ENCODE data around the gene E4F1. TPM values are rescaled to one million over a fixed set of nuclear protein-coding genes. Genes with fewer than 3 reads are reported as not detected.
A peak's percentile ranks its signal among the peaks of the same experiment; 100 is the strongest.

Gene E4F1
- total and polyA plus RNA-seq, 2 experiments from 2014 or later, result 15.5 to 19.7 TPM

DNA sequence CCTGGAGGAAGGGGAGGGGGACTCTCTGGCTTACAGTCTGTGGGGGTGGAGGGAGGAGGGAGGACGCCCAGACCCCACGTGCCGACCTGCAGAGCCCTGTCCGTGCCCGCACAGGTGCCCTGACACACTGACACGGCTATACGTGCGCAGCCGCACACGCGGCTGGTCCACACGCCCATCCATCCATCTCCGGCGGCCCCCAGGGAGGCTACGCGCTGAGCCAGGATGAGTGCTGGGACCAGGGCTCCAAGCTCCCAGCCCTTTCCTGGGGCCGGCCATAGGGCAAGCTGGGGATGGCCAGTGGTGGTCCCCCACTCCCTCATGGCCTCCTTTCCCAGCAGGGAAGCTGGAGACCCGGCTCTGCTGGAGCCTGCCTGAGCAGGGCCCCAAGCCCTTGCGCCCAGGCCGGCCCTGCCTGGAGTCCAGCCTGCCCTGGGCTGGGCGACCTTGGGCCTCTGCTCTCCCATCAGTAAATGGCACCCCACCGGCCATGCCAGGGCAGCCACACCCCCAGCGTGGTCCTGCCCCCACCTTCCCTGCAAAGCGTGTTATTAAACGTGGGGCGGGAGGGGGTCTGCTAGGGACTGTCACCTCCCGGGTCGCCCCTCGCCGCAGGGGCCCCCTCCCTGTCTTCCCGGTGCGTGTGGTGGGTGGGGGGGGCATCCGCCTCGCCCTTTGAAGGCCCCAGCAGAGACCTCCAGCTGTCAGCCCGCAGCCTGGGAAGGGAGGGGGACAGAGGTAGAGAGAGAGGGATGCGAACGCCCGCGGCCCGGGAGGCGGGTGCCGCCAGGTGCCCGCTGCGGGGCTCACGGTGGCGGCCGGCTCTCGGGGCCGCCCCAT is 27.8 kb upstream of the E4F1 start:
- no peak overlapping the region for H2AFZ ChIP-seq

GRCh38 chr16:2196162-2196980 is 27.0 kb upstream of the E4F1 start, which contains the start of gene CASKIN1:
TSS of gene CASKIN1 (minus strand) at chr16:2196605. CDS start at chr16:2196432, 173 bp downstream.
- Histone ChIP-seq H3K27ac (no peak within 1 kb of the TSS), H3K4me2 (peak within 1 kb of the TSS; percentile 92), H4K20me1 (ENCODE audit: insufficient read depth, poor library complexity, severe bottlenecking) (no peaks in the 10 kb centered on the region), H3K27me3 (peaks cover 23% of the 10 kb centered on the region), H3K4me3 (peak within 1 kb of the TSS; percentile 36), H3K36me3 (replicated peaks; ENCODE audit: insufficient read depth, low read depth) (no peaks in the 10 kb centered on the region), H3K79me2 (no peaks in the 10 kb centered on the region), H3K9me2 (replicated peaks; ENCODE audit: insufficient read depth) (no peaks in the 10 kb centered on the region), H3K4me1 (ENCODE audit: insufficient read depth) (peaks cover 10% of the 10 kb centered on the region), H2AFZ (no peak within 1 kb of the TSS), H3K9me3 (ENCODE audit: low read depth) (no peaks in the 10 kb centered on the region)
- peak; percentile 69 for DNase-seq (ENCODE audit: low spot score)
- TF ChIP-seq EZH2 (IDR thresholded peaks at IDR 0.05; ENCODE audit: borderline replicate concordance) (no peak), CTCF (IDR thresholded peaks at IDR 0.05; ENCODE audit: poor library complexity) (no peak), EZH2phosphoT487 (IDR thresholded peaks at IDR 0.05; ENCODE audit: low read depth, severe bottlenecking, unreplicated experiment) (no peak)
- 5% methylated on average over 4 of the region's 129 CpGs for WGBS (ENCODE audit: low lambda C conversion rate, missing lambda C conversion rate)

More for the DNA sequence above, 27.8 kb upstream of the E4F1 start:
- H3K4me1 ChIP-seq (ENCODE audit: insufficient read depth), result peaks cover 10% of the 10 kb centered on the region
- no peak overlapping the region for H3K27ac ChIP-seq
- TF ChIP-seq EZH2phosphoT487 (IDR thresholded peaks at IDR 0.05; ENCODE audit: low read depth, severe bottlenecking, unreplicated experiment) (no peak), CTCF (IDR thresholded peaks at IDR 0.05; ENCODE audit: poor library complexity) (no peak), EZH2 (IDR thresholded peaks at IDR 0.05; ENCODE audit: borderline replicate concordance) (no peak)
- no peaks in the 10 kb centered on the region for H3K9me2 ChIP-seq (replicated peaks; ENCODE audit: insufficient read depth)
- H3K79me2 ChIP-seq, result no peaks in the 10 kb centered on the region
- peak overlapping the region; percentile 92 for H3K4me2 ChIP-seq
- DNase-seq (ENCODE audit: low spot score), result no peak
- WGBS (ENCODE audit: low lambda C conversion rate, missing lambda C conversion rate), result 14% methylated on average over 31 of the region's 49 CpGs
- H3K4me3 ChIP-seq, result peak overlapping the region; percentile 36
- no peaks in the 10 kb centered on the region for H4K20me1 ChIP-seq (ENCODE audit: insufficient read depth, poor library complexity, severe bottlenecking)
- H3K27me3 ChIP-seq, result peaks cover 23% of the 10 kb centered on the region
- no peaks in the 10 kb centered on the region for H3K9me3 ChIP-seq (ENCODE audit: low read depth)
- no peaks in the 10 kb centered on the region for H3K36me3 ChIP-seq (replicated peaks; ENCODE audit: insufficient read depth, low read depth)

DNA sequence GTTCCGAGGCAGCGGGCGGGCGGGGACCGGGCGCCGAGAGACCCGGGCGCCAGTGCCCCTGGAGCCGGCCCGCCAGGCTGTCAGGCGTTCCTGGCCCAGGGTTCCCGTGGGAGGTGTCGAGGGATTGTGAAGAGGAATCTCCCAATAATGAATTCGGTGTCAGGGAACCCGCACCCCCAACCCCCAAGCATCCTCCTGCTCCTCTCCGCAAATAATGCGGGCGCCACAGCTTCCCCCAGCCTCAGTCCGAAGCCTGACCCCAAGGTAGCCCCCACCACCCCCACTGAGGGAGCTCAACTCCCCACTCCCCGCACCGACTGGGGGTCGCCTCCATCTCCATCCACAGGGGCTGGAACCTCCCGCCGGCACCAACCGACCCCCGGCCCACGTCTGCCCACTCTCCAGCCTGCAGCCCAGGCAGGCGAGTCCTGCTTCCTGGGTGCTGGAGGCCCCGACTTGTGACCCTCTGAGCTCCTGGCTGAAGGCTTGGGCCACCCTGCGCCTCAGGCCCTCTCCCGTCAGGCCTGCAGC is 26.3 kb upstream of the E4F1 start:
- WGBS (ENCODE audit: low lambda C conversion rate, missing lambda C conversion rate), result 74% methylated on average over 12 of the region's 32 CpGs
- Histone ChIP-seq H3K4me3 (no peak overlapping the region), H3K9me3 (ENCODE audit: low read depth) (no peaks in the 10 kb centered on the region), H3K27me3 (peaks cover 23% of the 10 kb centered on the region), H3K9me2 (replicated peaks; ENCODE audit: insufficient read depth) (no peaks in the 10 kb centered on the region), H4K20me1 (ENCODE audit: insufficient read depth, poor library complexity, severe bottlenecking) (no peaks in the 10 kb centered on the region), H3K4me2 (peak overlapping the region; percentile 79), H2AFZ (no peak overlapping the region), H3K27ac (no peak overlapping the region), H3K79me2 (no peaks in the 10 kb centered on the region), H3K4me1 (ENCODE audit: insufficient read depth) (peaks cover 10% of the 10 kb centered on the region), H3K36me3 (replicated peaks; ENCODE audit: insufficient read depth, low read depth) (no peaks in the 10 kb centered on the region)
- TF ChIP-seq EZH2 (IDR thresholded peaks at IDR 0.05; ENCODE audit: borderline replicate concordance), result no peak
- no peak for TF ChIP-seq CTCF (IDR thresholded peaks at IDR 0.05; ENCODE audit: poor library complexity)
- no peak for TF ChIP-seq EZH2phosphoT487 (IDR thresholded peaks at IDR 0.05; ENCODE audit: low read depth, severe bottlenecking, unreplicated experiment)
- DNase-seq (ENCODE audit: low spot score), result no peak
